Measurements from ENCODE around the gene ELP5.

Gene ELP5

GRCh38 chr17:7284911-7285310 lies 32.9 kb downstream of the ELP5 start:
- no peak for DNase-seq (ENCODE audit: low read depth in 2 of 2)

GRCh38 chr17:7285679-7286078 lies 33.7 kb downstream of the ELP5 start:
- no peak for DNase-seq (ENCODE audit: low read depth in 2 of 2)

- DNase-seq (ENCODE audit: low read depth in 2 of 2): no peak
Observed at GRCh38 chr17:7289256-7290032, 37.4 kb downstream of the ELP5 start.

- DNase-seq (ENCODE audit: low read depth in 2 of 2): no peak
Observed at GRCh38 chr17:7290166-7290565, 38.2 kb downstream of the ELP5 start.

- DNase-seq (ENCODE audit: low read depth in 2 of 2): no peak
Observed at GRCh38 chr17:7290685-7291084, 38.7 kb downstream of the ELP5 start.

GRCh38 chr17:7292194-7292593 lies 40.2 kb downstream of the ELP5 start:
- no peak for DNase-seq (ENCODE audit: low read depth in 2 of 2)

- no peak for DNase-seq (ENCODE audit: low read depth in 2 of 2)
Observed at GRCh38 chr17:7292729-7293128, 40.7 kb downstream of the ELP5 start.

- DNase-seq (ENCODE audit: low read depth in 2 of 2): no peak
Observed at GRCh38 chr17:7293159-7293558, 41.1 kb downstream of the ELP5 start.

GRCh38 chr17:7293816-7294613 lies 42.0 kb downstream of the ELP5 start:
- no peak for DNase-seq (ENCODE audit: low read depth in 2 of 2)

GRCh38 chr17:7294614-7295153 lies 42.7 kb downstream of the ELP5 start, which contains the start of gene YBX2:
YBX2 (minus strand) TSS chr17:7294639; CDS start chr17:7294500, 139 bp downstream.
- peak in 1 of 2 donors; percentile 50 for DNase-seq (ENCODE audit: low read depth in 2 of 2)

GRCh38 chr17:7295230-7296180 lies 43.5 kb downstream of the ELP5 start:
- DNase-seq (ENCODE audit: low read depth in 2 of 2): no peak

GRCh38 chr17:7296189-7296861 lies 44.3 kb downstream of the ELP5 start:
- no peak for DNase-seq (ENCODE audit: low read depth in 2 of 2)

GRCh38 chr17:7304179-7304578 lies 52.2 kb downstream of the ELP5 start:
- DNase-seq (ENCODE audit: low read depth in 2 of 2): no peak

GRCh38 chr17:7306911-7307685 lies 55.1 kb downstream of the ELP5 start, which contains the start of gene EIF5A:
EIF5A (plus strand) TSS chr17:7307628; CDS start chr17:7309636, 2,008 bp downstream.
- peak; percentile 100 for DNase-seq (ENCODE audit: low read depth in 2 of 2)

GRCh38 chr17:7307686-7308624 lies 55.9 kb downstream of the ELP5 start:
- DNase-seq (ENCODE audit: low read depth in 2 of 2): peak in 1 of 2 donors; percentile 17

- peak; percentile 66 to 67 for DNase-seq (ENCODE audit: low read depth in 2 of 2)
Observed at GRCh38 chr17:7308625-7309433, 56.8 kb downstream of the ELP5 start.
